HG03066 (cell line): ENCODE measurements around the gene EXOC6.

Source experiments
- ATAC-seq: cut with Tn5 transposase; IDR thresholded peaks from one replicate; pipeline ENCODE4 v1.9.1; 2021; ENCODE audit warnings: low read depth; ENCODE audit not compliant: unreplicated experiment

EXOC6 gene

DNA sequence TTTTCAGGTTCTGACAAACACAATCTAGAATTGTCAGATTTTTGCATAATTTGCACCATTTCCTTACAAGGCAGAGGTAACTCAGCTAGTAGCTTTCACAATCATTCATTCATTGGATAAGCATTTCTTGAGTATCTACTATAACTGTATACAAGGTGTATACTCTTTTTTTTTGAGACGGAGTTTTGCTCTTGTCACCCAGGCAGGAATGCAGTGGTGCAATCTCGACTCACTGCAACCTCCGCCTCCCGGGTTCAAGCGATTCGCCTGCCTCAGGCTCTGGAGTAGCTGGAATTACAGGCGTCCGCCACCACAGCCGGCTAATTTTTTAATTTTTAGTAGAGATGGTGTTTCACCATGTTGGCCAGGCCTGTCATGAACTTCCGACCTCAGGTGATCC, 16.2 kb upstream of the EXOC6 start:
- ATAC-seq, result no peak

DNA sequence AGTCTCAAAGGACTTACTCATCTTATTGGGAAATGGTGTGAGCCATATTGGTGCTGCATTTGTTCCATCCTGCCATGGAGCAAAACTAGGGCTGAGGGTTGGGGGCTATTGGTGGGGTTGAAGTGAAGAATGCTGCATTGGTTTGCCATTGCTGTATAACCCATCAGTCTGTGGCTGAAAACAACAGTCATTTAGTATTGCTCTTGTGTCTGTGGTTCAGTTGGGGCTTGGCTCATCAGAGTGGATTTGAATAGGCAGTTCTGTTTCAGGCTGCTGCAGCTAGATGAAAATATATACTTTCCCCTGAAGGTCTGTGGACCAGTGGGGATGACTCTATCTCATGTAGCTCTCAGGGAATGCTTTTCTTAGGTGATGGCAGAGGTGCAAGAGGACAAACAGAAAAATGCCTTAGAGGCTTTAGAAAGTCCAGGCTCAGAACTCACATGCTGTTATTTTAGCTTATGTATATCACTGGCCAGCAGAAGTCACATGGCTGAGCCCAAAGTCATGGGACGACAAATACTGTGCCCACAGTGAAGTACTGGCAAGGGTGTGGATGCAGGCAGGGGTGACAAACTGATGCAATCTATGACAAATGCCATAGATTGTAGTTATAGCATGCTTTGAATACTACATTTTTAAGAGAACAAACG, 15.2 kb upstream of the EXOC6 start:
- no peak for ATAC-seq

DNA sequence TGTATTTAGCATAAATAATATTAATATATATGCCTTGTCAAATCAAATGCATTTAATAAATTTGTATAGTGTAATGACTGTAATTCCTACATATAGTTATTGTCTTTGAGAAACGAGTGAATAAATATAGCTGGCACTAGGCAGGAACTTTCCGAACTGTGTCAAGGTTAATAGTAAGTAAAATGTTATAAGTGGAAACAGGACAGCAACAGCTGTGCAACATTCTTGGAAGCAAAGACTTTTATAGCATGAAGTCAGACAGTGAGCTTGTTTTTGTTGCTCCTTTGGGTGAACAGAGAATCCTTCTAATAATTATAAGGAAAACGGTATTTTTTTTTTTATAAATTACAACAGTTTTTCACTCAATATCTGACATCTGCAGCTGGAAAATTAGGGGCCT, 14.0 kb upstream of the EXOC6 start:
- no peak for ATAC-seq

DNA sequence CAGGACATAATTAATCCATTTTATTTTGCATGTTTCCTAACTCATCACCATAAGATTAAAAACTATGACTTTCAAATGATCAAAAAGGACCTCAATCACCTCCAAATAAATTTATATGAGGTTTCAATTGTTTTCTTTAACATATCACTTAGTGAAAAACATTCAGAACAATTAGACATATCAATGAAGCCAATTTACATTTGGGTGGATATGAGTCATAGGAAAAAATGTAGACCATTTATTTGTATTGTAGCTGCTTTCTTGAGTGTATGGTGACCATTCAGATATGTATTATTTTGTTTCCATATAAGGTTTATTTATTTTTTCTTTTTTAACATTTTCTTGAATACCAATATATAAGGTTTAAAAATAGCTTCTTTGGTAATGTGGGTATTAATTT, 13.3 kb upstream of the EXOC6 start:
- no peak for ATAC-seq

DNA sequence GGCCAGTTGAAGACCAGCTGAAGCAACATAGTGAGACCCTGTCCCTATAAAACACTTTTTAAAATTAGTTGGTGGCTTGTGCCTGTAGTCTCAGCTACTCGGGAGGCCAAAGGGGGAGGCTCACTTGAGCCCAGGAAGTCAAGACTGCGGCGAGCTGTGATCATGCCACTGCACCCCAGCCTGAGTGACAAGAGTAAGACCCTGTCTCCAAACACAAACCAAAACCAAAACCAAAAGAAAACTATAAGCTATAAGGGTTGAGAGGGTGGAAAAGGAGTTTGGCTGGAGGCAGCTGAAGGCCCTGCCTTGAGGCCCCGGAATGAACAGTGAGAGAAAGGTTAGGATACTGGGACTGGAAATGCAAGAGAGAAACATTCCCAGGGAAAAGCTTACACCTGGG, 10.9 kb upstream of the EXOC6 start:
- no peak for ATAC-seq

DNA sequence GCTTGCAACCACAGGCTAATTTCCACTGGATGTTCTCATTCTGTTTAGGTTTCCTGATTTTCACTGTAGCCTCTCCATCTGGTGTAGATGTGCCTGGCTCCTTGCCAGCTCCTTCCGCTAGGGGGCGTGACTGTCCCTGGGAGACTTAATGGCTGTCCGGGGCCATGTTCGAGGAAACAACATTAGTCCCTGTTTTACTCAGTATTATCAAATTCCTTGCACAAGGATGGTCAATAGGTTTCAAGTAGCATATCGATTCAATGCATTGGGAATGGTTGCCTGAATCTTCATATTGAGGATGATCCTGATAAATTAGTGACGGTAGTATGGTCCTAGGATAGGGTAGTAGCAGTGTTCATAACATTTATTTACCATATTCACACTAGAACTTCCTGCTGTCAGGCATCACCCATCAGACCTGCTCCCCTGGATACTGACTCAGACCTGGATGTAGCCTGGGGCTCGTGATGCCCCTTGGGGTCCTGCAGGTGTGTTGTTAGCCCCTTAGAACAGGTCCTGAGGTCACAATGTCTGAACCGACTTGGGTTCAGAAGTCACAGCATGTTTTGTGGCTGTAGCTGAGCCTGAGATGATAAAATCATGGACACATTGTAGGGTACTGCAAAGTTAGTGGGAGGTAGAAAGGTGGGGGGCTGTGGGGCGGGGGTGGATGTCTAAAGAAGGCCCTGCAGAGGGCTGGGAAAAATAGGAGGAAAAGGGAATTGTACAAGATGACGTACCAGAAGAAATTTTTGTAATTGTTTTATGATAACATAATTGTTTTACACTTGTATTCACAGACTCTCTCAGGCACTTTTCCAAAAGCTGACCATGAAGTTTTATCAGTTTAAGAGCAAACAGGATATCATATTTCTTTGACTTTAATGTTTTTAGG, 8.9 kb upstream of the EXOC6 start:
- no peak for ATAC-seq

DNA sequence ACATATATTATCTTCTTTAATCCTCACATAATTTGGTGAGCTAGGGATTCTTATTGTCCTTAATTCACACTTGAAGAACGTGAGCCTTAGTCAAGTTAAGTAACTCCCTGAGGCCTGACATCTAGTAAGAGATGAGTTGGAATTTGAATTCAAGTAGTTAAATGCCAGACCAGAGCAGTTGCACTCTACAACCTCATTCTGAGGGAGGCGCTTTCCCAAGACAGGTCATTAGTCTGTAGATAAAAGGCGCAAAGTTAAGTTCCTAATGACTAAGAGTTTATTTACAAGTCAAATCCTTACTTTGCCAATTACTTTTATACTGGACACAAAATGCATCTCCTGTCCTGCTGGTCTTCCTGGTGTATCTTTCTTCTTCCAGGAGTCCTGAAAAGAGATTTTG, 3.6 kb upstream of the EXOC6 start:
- ATAC-seq, result no peak

DNA sequence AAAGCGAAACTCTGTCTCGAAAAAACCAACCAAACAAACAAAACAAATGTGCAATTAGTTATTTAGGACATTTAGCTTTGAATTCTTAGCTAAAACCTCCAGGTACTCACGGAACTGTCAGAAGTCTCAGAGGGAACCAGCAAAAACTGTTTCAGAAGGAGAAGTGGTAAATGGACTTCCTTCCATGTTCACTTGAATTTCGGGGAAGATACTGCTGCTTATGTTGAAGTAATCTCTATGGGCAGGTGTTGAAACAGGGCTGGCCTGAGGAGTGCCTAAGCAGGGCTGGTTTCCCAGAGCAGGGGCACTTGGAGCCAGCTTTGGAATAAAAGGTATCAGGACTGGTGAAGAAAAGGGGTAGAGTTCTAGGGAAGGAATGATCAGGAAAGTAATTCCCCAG, 2.4 kb upstream of the EXOC6 start:
- no peak for ATAC-seq

DNA sequence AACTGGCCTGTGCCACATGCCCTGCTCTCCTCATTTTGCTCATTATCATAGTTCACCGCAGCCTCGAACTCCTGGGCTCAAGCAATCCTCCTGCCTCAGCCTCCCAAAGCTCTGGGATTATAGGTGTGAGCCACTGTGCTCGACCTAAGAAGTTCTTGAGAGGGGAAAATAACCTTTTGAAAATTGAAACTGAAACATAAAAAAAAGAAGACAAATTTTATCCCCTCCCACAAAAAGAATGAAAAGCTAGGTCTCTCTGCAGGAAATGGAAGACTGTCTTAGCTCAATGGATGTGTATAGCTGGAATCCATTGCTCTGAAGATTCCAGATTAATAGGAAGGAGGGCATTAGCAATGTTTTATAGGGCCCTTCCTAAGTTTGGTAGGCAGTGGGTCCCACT, 2.0 kb upstream of the EXOC6 start:
- no peak for ATAC-seq

DNA sequence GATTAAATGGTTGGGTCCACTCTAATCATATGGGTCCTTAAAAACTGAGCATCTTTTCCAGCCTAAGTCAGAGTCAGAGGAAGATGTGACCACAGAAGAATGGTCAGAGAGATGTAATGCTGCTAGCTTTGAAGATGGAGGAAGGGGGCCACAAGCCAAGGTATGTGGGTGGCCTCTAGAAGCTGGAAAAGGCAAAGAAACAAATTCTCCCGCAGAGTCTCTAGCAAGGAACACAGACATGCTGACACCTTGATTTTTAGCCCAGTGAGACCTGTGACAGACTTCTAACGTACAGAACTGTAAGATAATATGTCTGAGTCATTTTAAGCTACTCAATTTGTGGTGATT, 1.5 kb upstream of the EXOC6 start:
- ATAC-seq, result no peak

DNA sequence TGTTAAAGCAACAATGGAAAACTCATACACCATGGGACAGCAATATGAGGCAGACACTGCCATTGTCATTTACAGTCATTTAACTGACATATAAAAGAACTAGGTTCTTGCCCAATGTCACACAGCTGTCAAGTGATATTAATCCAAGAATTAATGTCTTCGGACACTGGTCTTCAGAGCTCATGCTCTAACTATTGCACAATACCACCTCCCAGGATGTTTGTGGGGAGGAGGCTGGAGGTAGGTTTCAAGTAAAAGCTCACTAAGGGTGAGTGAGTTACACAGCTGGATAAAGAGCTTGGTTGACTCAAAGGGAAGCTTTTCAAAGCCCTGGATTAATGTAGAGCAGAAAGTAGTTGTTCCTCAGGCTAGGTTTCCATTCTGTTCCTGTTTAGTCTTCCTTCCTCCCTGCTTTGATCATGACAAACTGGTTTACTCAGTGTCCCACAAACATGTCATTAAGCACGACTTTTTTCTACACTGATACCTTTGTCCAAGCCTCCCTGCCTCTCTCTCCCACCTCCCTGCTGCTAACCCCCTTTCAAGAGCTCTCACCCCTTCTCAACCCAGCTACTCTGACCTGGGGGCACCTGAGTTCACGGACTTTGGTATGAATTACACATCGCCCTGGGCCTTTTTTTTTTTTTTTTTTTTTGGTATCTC, 987 bp upstream of the EXOC6 start:
- no peak for ATAC-seq

DNA sequence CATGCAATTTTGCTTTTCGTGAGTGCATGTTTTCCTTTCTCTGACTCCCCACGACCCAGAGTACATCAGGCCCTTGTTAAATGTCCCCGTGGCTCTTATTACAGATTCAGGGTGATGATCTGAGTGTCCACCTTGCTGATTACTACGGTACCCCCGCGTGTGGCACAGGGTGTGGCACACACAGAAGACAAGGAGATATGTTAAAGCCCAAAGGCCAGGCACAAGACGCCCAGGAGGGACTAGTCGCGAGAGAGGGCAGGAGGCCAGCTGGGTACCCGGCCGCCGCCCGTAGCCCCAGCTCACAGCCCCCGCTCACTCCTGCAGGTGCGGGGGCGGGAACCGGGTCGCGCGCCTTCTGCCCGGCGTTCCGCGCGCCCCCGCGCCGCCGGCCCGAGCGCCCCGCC, 281 bp upstream of the EXOC6 start:
- no peak for ATAC-seq

DNA sequence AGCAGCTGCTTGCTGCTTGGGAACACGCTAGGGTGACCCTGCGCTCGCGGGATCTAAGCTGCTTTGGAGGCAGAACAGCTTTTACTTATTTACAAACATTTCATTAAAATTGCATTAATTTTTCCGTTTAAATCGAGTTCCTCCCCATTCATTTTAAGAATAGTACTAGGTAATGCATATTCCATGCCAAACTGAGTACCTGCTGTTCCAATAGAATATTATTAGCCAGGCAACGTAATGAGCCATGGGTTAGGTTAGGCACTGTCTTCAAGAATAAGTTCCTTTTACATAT, 860 bp downstream of the EXOC6 start:
- ATAC-seq, result no peak

DNA sequence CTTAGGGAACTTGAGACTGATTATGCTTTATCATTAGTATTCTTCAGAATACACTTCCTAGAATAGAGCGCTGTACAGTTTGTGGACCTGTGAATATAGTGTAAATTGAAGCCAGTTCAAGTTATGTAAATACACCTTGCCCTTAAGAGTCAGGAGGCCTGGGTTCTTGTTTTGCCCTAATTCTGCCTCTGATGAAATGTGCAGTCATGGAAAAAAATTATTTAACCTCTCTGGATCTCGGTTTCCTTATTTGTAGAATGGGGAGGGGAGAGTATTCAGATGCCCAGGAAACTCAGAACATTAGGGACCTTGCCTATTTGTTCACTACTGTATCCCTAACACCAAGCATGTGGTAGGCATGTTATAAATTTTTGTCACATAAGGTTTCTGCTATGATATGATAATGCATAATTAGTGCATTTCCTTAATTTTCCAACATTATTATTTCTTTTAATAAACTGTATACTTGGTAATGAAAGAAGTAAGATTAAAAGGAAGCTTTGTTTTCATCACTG, 1.3 kb downstream of the EXOC6 start:
- ATAC-seq, result no peak

DNA sequence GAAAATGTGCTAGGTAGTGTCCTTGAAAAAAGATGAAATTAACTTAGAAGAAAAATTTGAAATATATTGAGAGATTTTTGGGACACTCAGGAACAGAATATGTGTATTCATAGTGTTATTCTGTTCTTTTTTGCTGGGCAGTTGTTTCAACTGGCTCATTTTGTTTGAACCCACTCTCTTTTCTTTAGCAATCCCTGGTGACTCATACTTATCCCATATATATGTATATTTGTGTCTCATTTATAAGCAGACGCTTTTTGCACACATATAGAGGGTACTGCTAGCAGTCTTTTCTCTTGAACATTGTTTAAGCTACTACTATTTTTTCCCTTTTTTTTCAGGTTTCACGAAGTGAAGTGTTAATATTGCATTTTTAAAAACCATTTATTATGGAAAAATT, 1.9 kb downstream of the EXOC6 start:
- no peak for ATAC-seq

DNA sequence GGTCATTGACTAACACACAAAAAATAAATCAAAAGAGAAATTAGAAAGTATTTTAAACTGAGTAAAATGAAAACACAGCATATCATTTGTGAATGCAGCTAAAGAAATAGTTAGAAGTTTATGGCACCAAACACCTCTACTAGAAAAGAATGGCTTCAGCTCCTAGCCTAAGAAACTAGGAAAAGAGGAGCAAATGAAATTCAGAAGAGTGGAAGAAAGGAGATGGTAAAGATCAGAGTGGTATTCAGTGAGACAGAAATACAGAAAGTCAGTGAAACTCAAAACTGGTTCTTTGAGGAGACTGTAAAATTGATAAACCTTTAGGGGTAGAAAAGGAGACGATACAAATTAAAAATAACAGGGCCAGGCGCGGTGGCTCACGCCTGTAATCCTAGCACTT, 2.7 kb downstream of the EXOC6 start:
- ATAC-seq, result no peak

DNA sequence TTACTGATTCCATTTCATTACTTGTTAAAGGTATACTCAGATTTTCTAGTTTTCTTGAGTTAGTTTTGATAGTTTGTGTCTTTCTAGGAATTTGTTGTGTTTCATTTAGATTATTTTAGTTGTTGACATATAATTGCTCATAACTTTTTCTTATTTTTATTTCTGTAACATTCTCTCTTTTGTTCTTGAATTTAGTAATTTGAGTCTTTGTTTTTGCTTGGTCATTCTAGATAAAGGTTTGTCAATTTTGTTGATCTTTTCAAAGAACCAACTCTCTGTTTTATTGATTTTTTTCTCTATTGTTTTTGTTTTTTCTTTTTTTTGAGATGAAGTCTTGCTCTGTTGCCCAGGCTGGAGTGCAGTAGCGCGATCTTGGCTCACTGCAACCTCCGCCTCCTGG, 7.2 kb downstream of the EXOC6 start:
- ATAC-seq, result no peak

DNA sequence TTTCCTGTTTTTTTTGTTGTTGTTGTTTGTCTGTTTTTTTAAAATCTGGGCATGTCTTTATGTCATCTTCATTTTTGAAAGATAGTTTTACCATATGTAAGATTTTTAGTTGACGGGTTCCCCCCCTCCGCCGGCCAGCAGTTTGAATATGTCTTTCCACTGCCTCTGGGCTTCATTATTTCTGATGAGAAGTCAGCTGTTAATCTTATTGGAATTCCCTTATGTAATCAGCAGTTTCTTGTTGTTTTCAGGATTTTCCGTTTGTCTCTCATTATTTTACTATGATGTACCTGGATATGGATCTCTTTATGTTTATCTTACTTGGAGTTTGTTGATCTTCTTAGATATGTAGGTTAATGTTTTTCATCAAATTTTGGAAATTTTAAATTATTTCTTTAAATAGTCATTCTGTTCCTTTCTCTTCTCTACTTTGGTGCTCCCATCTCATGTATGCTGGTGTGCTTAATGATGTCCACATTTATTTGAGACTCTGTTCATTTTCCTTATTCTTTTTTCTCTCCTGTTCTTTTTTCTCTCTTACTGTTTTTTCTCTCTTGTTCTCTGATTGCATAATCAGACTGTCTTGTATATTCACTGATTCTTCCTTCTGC, 9.7 kb downstream of the EXOC6 start:
- ATAC-seq, result no peak

DNA sequence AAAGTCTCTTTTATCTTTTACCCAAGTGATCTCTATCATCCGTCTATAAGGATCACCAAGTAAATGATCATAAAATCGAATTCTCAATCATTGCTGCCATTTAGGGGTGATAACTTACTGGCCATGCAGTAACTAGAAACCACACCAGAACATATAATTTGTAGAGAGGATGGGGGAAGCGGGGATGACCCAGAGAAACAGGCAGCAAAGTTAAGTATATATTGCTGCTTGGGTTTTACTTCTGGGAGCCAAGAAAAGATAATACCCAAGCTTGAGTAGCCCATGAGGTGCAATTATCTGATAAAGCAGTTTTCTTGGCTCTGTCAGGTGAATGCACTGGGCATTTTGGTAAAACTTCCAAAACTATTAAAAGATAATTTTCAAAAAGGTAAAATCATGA, 18.9 kb downstream of the EXOC6 start:
- ATAC-seq, result no peak

DNA sequence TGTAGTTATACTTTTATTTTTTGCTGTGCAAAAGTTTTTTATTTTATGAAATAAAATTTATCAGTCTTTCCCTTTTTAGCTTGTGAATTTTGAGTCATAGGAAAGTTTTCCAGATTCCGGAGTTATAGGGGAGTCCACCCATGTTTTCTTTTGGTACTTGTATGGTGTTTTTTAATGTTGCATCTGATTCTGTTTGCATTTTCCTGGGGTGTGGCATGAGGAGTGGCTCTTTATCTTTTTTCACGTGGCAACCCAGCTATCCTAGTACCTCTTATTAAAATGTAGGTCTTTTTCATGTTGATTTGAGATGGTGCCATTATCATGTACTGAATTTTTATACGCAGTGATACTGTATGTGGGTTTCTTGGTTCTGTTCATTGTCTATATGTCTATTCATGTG, 19.7 kb downstream of the EXOC6 start:
- no peak for ATAC-seq

DNA sequence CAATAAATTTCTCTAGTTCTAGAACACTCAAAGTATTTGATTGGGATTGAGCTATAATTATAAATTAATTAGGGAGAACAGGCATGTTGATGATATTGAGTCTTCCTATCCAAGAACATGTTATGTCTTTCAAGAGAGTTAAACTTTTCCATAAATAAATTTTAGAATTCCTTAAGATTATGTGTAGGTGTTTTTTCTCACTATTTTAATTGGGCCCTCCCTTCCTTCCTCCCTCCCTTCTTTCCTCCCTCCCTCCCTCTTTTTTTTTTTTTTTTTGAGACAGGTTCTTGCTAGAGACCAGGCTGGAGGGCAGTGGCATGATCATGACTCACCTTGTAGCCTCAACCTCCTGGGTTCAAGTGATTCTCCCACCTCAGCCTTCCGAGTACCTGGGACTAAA, 20.2 kb downstream of the EXOC6 start:
- no peak for ATAC-seq
